NCI-H2029 treated with DMSO at 0.1 percent for 48 hours (cell line): ENCODE measurements around the gene UBL3.

Experiments used
- DNase-seq: peaks from one replicate; lab custom pipeline; 2025; lab: John Stamatoyannopoulos, UW

Gene UBL3

DNA sequence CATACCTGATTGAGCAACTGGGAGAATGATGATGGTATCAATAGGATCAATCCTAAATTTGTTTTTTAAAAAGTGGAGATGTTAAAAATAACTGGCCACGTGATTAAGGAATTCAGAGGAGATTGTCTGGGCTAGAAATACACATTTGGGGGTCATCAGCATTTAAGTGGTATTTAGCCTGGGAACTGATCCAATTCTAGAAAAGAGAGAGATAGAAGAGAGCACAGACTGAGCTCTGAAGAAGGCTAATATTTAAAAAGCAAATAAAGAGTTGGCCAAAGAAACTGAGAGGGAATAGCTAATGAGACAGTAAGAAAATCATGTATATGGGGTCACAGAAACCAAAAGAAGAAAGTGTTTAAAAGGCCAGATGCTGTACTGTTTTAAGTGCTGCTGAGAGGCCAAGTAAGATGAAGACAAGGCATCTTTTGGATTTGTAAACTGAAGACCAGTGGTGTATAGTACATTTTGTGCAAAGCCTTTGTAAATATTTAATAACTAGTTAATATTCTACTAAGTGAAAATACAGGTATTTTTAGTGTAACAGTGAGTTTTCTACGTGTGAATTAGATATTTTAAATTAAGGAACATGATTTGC, 40.2 kb downstream of the UBL3 start:
- DNase-seq = no peak

GRCh38 chr13:29808264-29808663, 42.2 kb downstream of the UBL3 start:
- DNase-seq = no peak

GRCh38 chr13:29805994-29806979, 44.1 kb downstream of the UBL3 start:
- no peak for DNase-seq

DNA sequence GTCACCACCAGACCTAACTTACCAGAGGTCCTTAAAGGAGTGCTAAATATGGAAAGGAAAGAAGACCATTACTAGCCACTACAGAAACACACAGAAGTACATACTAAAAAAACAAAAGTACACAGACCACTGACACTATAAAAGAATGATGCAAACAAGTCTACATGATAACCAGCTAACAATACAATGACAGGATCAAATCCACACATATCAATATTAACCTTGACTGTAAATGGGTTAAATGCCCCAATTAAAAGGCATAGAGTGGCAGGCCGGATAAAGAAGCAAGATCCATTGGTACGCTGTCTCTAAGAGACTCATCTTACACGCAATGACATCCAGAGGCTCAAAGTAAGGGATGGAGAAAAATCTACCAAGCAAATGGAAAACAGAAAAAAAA, 47.2 kb downstream of the UBL3 start:
- DNase-seq = no peak

GRCh38 chr13:29802621-29803020, 47.8 kb downstream of the UBL3 start:
- no peak for DNase-seq

- no peak for DNase-seq
These were observed 48.6 kb downstream of the UBL3 start for GRCh38 chr13:29801737-29802305.

GRCh38 chr13:29801102-29801501, 49.3 kb downstream of the UBL3 start:
- DNase-seq = no peak

DNA sequence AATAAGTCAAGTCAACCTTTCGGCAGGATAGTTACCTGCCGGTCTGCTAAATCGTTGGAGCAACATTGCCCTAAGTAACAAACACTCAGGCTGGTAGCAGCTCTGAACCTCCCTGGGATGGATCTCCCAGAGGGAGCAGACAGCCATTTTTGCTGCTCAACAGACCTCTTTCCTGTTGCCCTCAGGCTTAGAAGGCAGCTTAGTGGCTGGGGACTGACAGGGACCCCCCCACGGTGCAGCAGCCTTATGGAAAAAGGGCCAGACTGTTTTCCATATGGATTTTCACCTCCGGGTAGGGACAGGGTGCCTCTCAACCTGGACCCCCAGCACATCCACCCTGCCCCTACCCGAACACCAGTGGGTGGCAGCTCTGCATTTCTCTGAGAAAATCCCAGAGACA, 49.7 kb downstream of the UBL3 start:
- no peak for DNase-seq

GRCh38 chr13:29799041-29799440, 51.4 kb downstream of the UBL3 start:
- no peak for DNase-seq

DNA sequence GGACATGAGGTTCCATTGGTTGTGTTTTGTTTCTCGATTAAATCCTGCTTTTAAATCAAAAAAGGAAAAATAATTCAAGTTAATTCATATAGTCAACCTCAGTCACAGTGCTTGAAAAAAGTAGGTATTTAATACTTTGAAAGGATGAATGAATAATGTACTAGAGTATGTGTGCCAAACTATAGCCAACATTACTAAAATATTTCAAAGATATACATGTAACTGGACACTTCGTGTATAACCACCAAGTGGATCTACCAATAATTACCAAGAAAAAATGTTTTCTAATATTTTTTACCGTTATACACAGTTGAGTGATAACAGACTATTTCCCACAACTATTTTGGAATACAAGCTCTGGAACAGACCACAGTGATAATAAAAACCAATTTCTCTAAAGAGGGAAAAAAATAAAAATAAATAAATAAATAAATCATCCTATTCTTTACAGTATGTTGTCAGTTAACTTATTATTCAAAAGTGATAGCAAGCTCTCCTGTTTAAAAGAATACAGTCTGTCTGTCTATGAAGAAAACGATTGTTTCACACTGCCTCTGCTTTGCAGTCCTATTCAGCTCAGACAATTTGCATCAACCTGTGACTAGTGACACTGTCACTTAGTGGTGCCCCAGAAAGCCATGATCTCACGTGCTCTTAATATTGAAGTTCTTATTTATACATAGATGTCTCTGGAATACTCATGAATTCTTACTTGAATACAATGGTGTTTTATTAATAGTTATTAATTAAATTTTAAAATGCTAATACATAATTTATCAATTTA, 58.2 kb downstream of the UBL3 start:
- no peak for DNase-seq

DNA sequence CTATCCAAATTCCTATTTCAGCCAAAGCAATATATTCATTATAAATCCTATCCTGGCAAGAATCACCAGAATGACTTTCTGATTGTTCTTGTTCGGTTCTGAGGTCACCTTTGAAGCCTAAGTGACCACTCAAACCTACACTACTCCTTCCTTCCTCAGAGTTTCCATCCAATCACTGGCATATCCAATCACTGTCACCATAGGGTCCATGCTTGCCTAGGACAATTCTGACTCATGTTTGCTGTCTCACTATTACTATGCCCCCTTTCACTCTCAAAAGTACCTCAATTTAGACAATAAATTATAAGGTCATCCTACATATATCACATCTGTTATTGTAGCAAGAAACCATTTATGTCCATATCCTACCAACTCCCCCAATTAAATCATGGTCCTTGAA, 58.9 kb downstream of the UBL3 start:
- DNase-seq = no peak

DNA sequence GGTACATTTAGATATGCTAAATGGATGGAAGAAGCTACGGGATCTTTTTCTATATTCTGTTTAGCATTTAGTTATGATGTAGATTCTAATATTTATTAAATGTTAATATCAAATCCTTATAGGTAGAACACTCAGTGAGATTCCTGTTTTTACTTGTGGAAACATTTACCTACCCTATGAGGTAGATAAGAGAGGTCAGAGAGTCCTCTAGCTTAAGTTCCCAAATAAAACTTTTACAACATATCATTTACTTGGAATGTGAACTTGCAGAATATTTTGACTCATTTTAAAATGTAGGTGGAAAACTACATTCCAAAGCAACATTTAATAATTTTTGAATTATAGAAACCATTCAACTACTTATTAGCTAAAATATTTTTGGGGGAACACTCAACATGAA, 63.7 kb downstream of the UBL3 start:
- no peak for DNase-seq

- no peak for DNase-seq
These were observed 64.4 kb downstream of the UBL3 start for GRCh38 chr13:29785978-29786377.

DNA sequence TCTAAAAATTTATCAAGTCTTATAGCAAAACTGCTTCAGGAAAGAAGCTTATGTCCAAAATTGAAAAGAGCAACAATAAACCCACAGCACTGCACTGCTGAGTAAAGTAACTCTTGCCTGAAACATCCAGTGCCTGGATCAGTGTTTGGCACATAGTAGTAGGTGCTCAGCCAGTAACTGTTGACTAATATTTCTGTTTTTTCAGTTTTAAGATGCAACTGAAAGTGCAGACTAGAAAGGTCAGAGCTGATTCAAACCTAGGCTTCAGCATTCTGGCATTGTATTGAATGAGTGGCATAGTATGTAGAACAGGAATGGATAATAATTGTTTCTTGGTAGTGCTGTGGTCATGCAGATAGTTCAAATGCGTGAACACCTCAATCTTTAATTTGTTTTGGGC, 67.6 kb downstream of the UBL3 start:
- DNase-seq = no peak

DNA sequence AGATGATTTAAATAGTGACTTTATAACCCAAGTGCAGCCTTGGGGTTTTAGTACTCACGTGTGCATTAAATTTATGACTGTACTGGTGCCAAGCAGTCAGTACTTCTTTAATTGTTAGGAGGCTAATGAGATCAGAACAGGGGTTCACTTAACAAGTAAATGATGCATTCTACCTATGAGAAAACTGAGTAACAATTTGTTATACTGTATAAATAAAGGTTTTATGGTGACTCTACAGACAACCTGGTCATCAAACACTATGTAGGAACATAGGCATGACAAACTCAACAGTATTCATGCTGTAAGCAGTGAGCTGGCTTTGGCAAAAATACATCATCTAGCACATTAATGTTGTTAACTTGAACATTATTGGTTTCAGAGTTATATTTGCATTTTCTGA, 75.6 kb downstream of the UBL3 start:
- no peak for DNase-seq

- DNase-seq = no peak
These were observed 79.2 kb downstream of the UBL3 start for GRCh38 chr13:29771247-29771646.

DNA sequence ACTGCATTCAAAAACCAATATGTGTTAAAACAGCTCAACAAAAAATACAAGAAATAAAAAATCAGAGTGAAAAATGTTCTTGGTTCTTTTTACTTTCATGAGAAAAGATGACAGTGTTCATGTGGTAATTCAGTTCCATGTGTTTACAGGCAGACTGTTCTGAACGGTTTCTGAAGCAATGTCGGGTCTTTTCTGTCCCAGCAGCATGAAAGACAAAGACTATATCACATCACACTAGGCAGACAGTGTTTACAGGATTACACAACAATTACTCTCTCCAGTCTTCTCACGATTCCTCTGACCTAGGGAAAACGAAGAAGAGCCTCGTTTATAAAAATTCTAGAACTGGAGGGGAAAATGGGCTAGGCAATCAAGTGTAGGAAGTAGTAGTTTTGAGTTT, 83.4 kb downstream of the UBL3 start:
- no peak for DNase-seq

GRCh38 chr13:29763436-29764180, 86.8 kb downstream of the UBL3 start:
- no peak for DNase-seq

GRCh38 chr13:29761815-29762214, 88.6 kb downstream of the UBL3 start:
- DNase-seq = no peak

- no peak for DNase-seq
These were observed 89.3 kb downstream of the UBL3 start for GRCh38 chr13:29761160-29761559.

GRCh38 chr13:29760544-29760943, 89.9 kb downstream of the UBL3 start:
- no peak for DNase-seq
